ENCODE results near the gene STOM. TPM values are rescaled to one million over a fixed set of nuclear protein-coding genes. Genes with fewer than 3 reads are reported as not detected.

The STOM gene
- polyA plus RNA-seq, 1 of the 3 experiments (the other 2 are of a cell fraction), result 40.5 TPM

- ChIA-PET POLR2A (no interaction called here), CTCF (interaction anchor here (0.9 to 5.6 kb wide), 3 partner anchors 19 to 100 kb away, joined by 4 to 35 read pairs (median 11); no protein-coding TSS in a partner anchor)
- Histone ChIP-seq H3F3A (replicated peaks; ENCODE audit: insufficient read depth) (peaks cover 10% of the 10 kb centered on the region), H3K27me3 (ENCODE audit: insufficient read depth) (no peaks in the 10 kb centered on the region), H3K36me3 (replicated peaks in 1 of 2; ENCODE audit: control insufficient read depth in 1 of 2, insufficient read depth in 2 of 2, low read length in 1 of 2) (peaks cover 0 to 10% of the 10 kb centered on the region in 2 experiments), H3K9me2 (no peaks in the 10 kb centered on the region), H3K79me2 (ENCODE audit: insufficient read depth) (0 out of 2 replicates have a peak, but pooled peaks cover 3% of the 10 kb centered on the region), H3K27ac (ENCODE audit: low read depth in 2 of 2, low read length in 1 of 2) (no peak overlapping the region), H2AFZ (ENCODE audit: low read depth) (no peak overlapping the region), H3K4me2 (no peak overlapping the region), H3K9me3 (no peaks in the 10 kb centered on the region), H3K4me1 (ENCODE audit: control insufficient read depth in 1 of 2, insufficient read depth in 2 of 2, low read depth in 1 of 2, low read length in 1 of 2) (peaks cover 0 to 19% of the 10 kb centered on the region in 2 experiments; a peak in 2 of 4 replicates), H3K4me3 (ENCODE audit: low read depth in 2 of 2, low read length in 1 of 2) (no peak overlapping the region), H3K9ac (no peak overlapping the region), H4K20me1 (ENCODE audit: insufficient read depth) (no peaks in the 10 kb centered on the region)
- TF ChIP-seq GABPA (IDR thresholded peaks at IDR 0.05; ENCODE audit: low read depth), result no peak
- TF ChIP-seq TEAD4 (IDR thresholded peaks at IDR 0.05; ENCODE audit: borderline replicate concordance, insufficient read depth), result no peak
- TF ChIP-seq IRF3 (IDR thresholded peaks at IDR 0.05; ENCODE audit: low read depth, low read length), result no peak
- TF ChIP-seq FOXM1 (IDR thresholded peaks at IDR 0.05; ENCODE audit: low read depth), result no peak
- no peak for TF ChIP-seq ELF1 (IDR thresholded peaks at IDR 0.05)
- TF ChIP-seq MAX (IDR thresholded peaks at IDR 0.05; ENCODE audit: low read depth), result no peak
- no peak for TF ChIP-seq NFIC (IDR thresholded peaks at IDR 0.05; ENCODE audit: borderline replicate concordance)
- no peak for TF ChIP-seq CHD2 (IDR thresholded peaks at IDR 0.05; ENCODE audit: low read length, partially characterized antibody)
- TF ChIP-seq SIN3A (IDR thresholded peaks at IDR 0.05; ENCODE audit: borderline replicate concordance, low read depth, low read length), result no peak
- no peak for TF ChIP-seq RXRA (IDR thresholded peaks at IDR 0.05; ENCODE audit: borderline replicate concordance, low read depth)
- no peak for TF ChIP-seq RCOR1 (IDR thresholded peaks at IDR 0.05; ENCODE audit: low read length)
- no peak for TF ChIP-seq JUND (IDR thresholded peaks at IDR 0.05)
- no peak for TF ChIP-seq RAD21 (IDR thresholded peaks at IDR 0.05; ENCODE audit: low read length)
- TF ChIP-seq MXI1 (IDR thresholded peaks at IDR 0.05; ENCODE audit: low read depth, low read length), result no peak
- TF ChIP-seq FOXJ3 (CRISPR knock-in tag; IDR thresholded peaks at IDR 0.05), result no peak
- no peak for TF ChIP-seq EP300 (IDR thresholded peaks at IDR 0.05; ENCODE audit: borderline replicate concordance in 1 of 2, low read depth in 1 of 2, low read length in 1 of 2)
- TF ChIP-seq ZBTB33 (IDR thresholded peaks at IDR 0.05; ENCODE audit: borderline replicate concordance, low read depth), result no peak
- TF ChIP-seq PBX3 (IDR thresholded peaks at IDR 0.05), result no peak
- TF ChIP-seq GATA2 (CRISPR knock-in tag; IDR thresholded peaks at IDR 0.05), result no peak
- TF ChIP-seq FOSL2 (IDR thresholded peaks at IDR 0.05; ENCODE audit: borderline replicate concordance, low read depth), result no peak
- 89% methylated on average over 7 of the region's 7 CpGs for WGBS (ENCODE audit: low lambda C conversion rate)
- no peak for DNase-seq
These were observed 72.0 kb downstream of the STOM start for GRCh38 chr9:121298016-121298538.
